HG03103 (cell line): Measurements from ENCODE around the gene ACP5.
"Not testable (repeated sequence)": the region's sequence is repeated elsewhere in the genome, so short reads cannot be mapped to it uniquely, and the experiment has no call there.

Source experiments
- ATAC-seq: cut with Tn5 transposase; IDR thresholded peaks from one replicate; pipeline ENCODE4 v1.9.1; 2021; ENCODE audit warnings: low read depth; ENCODE audit not compliant: unreplicated experiment

ACP5 gene

GRCh38 chr19:11580116-11580515, 2.7 kb upstream of the ACP5 start:
- no peak for ATAC-seq

- ATAC-seq, result no peak
Observed at GRCh38 chr19:11578258-11579142, 1.1 kb upstream of the ACP5 start.

- ATAC-seq, result no peak
Observed at GRCh38 chr19:11576227-11576626, 1.2 kb downstream of the ACP5 start.

- ATAC-seq, result no peak
Observed at GRCh38 chr19:11574689-11575088, 2.8 kb downstream of the ACP5 start.

- not testable (repeated sequence) for ATAC-seq
Observed at GRCh38 chr19:11573763-11574162, 3.7 kb downstream of the ACP5 start.

- not testable (repeated sequence) for ATAC-seq
Observed at GRCh38 chr19:11573354-11573753, 4.1 kb downstream of the ACP5 start.

- ATAC-seq, result no peak
Observed at GRCh38 chr19:11570039-11570462, 7.4 kb downstream of the ACP5 start.

GRCh38 chr19:11566164-11566563, 11.3 kb downstream of the ACP5 start:
- ATAC-seq, result no peak

- ATAC-seq, result not testable (repeated sequence)
Observed at GRCh38 chr19:11565649-11565980, 11.8 kb downstream of the ACP5 start.

GRCh38 chr19:11564082-11564807, 13.2 kb downstream of the ACP5 start:
- ATAC-seq, result not testable (repeated sequence)

GRCh38 chr19:11563532-11563931, 13.9 kb downstream of the ACP5 start:
- ATAC-seq, result no peak

- no peak for ATAC-seq
Observed at GRCh38 chr19:11560404-11561051, 16.9 kb downstream of the ACP5 start.

- no peak for ATAC-seq
Observed at GRCh38 chr19:11558881-11559828, 18.3 kb downstream of the ACP5 start, which contains the start of gene ELOF1. Gene ELOF1, minus strand, starts transcription at chr19:11559230. Its CDS starts 4,883 bp downstream, at chr19:11554347.

- no peak for ATAC-seq
Observed at GRCh38 chr19:11556634-11557420, 20.6 kb downstream of the ACP5 start.

GRCh38 chr19:11555246-11555645, 22.2 kb downstream of the ACP5 start:
- no peak for ATAC-seq

GRCh38 chr19:11554160-11554559, 23.3 kb downstream of the ACP5 start:
- no peak for ATAC-seq

GRCh38 chr19:11552666-11553372, 24.6 kb downstream of the ACP5 start:
- no peak for ATAC-seq

- no peak for ATAC-seq
Observed at GRCh38 chr19:11551603-11552235, 25.7 kb downstream of the ACP5 start.
